K562 (cell line): ENCODE measurements around the gene ANKRD33. TPM values are rescaled to one million over a fixed set of nuclear protein-coding genes. Genes with fewer than 3 reads are reported as not detected.

ENCODE experiments used
- AFF1 ChIP-seq, 2 experiments: fragments of 450-650 bp; IDR thresholded peaks; 2 replicates each; pipeline ENCODE4 v1.6.1; 2018; ENCODE audit warnings: mild to moderate bottlenecking in 2 of 2, low read depth in 1 of 2; ENCODE audit not compliant: partially characterized antibody in 2 of 2
- CCNT2 ChIP-seq: IDR thresholded peaks from 2 replicates; pipeline ENCODE4 v1.6.1; 2011; ENCODE audit warnings: borderline replicate concordance, low read depth, mild to moderate bottlenecking, moderate library complexity, mixed read lengths, low read length; ENCODE audit not compliant: insufficient read length; ENCODE audit errors: extremely low read depth
- DACH1 ChIP-seq: fragments of 450-650 bp; IDR thresholded peaks from 2 replicates; pipeline ENCODE4 v1.6.1; 2018; ENCODE audit not compliant: partially characterized antibody
- ETV1 ChIP-seq: fragments of 450-650 bp; conservative IDR thresholded peaks from 2 replicates; pipeline ENCODE4 v1.6.1; 2016; ENCODE audit warnings: missing genetic modification characterization, control low read depth, low read depth, missing compliant biosample characterization
- LCOR ChIP-seq: sonication (generic); formaldehyde crosslinking; IDR thresholded peaks from 2 replicates; pipeline ENCODE4 v1.8.0; 2022; ENCODE audit warnings: mild to moderate bottlenecking, missing genetic modification reagents
- MAFG ChIP-seq: fragments of 450-650 bp; conservative IDR thresholded peaks from 2 replicates; pipeline ENCODE4 v1.6.1; 2016; ENCODE audit warnings: missing genetic modification characterization, missing compliant biosample characterization
- MAFK ChIP-seq: IDR thresholded peaks from 2 replicates; pipeline ENCODE4 v1.6.1; 2011; ENCODE audit warnings: low read length, improper control_type of control experiment
- MITF ChIP-seq: IDR thresholded peaks from 2 replicates; pipeline ENCODE4 v1.6.1; 2014; ENCODE audit warnings: antibody characterized with exemption
- MYC ChIP-seq, 2 experiments: fragments of 250-450 bp in 1 of 2; sonication (Bioruptor Pico) in 1 of 2; IDR thresholded peaks; 2 replicates each; pipeline versions ENCODE4 v1.5.1 to v1.6.1; 2012 to 2021; ENCODE audit warnings: low read depth in 2 of 2, borderline replicate concordance in 1 of 2, improper control_type of control experiment in 1 of 2, low read length in 1 of 2, mild to moderate bottlenecking in 1 of 2, moderate library complexity in 1 of 2
- NCOA2 ChIP-seq, 2 experiments: fragments of 450-650 bp; IDR thresholded peaks; 2 replicates each; pipeline ENCODE4 v1.6.1; 2018; ENCODE audit warnings: mild to moderate bottlenecking in 2 of 2, moderate library complexity in 1 of 2; ENCODE audit not compliant: partially characterized antibody in 2 of 2
- NFYB ChIP-seq: IDR thresholded peaks from 2 replicates; pipeline ENCODE4 v1.6.1; 2011; ENCODE audit warnings: mild to moderate bottlenecking, moderate library complexity; ENCODE audit not compliant: insufficient read length; ENCODE audit errors: extremely low read depth
- PBX2 ChIP-seq, 2 experiments: IDR thresholded peaks in 1 of 2; conservative IDR thresholded peaks in 1 of 2; 2 replicates each; pipeline ENCODE4 v1.6.1; 2016; ENCODE audit warnings: low read depth in 2 of 2, mild to moderate bottlenecking in 1 of 2, missing compliant biosample characterization in 1 of 2, missing genetic modification characterization in 1 of 2, moderate library complexity in 1 of 2
- TAF9B ChIP-seq: fragments of 450-650 bp; IDR thresholded peaks from 2 replicates; pipeline ENCODE4 v1.6.1; 2018; ENCODE audit warnings: mild to moderate bottlenecking; ENCODE audit not compliant: partially characterized antibody
- TFAP4 ChIP-seq: sonication (generic); formaldehyde crosslinking; IDR thresholded peaks from 2 replicates; pipeline ENCODE4 v1.8.0; 2022; ENCODE audit warnings: missing genetic modification reagents, mild to moderate bottlenecking, moderate library complexity, borderline replicate concordance
- ZNF354B ChIP-seq: fragments of 250-450 bp; sonication (Bioruptor Pico); IDR thresholded peaks from 2 replicates; pipeline ENCODE4 v1.4.0; 2020
- polyA plus RNA-seq, 8 experiments: library from polyadenylated mRNA; depleted of rRNA in 4 of 8; stranded (reverse) in 5 of 8; unstranded in 3 of 8; fragments of >200 nt; fragmentation: Nextera tagmentation in 2 of 8; fragmentation: Illumina TruSeq in 1 of 8; extraction: Ambion mirVana in 2 of 8; extraction: Trizol in 1 of 8; gene quantifications; 2 replicates each; pipeline versions ENCODE4 v1.2.1 to v1.2.3, GENCODE V29; 2011 to 2014; ENCODE audit warnings: inconsistent platforms in 1 of 8, missing spikeins in 1 of 8
- total RNA-seq, 7 experiments: library from RNA; depleted of rRNA in 6 of 7; stranded (reverse); fragments of >200 nt in 6 of 7; fragmentation: Illumina TruSeq in 2 of 7; extraction: Trizol in 2 of 7; gene quantifications; 2 replicates each; pipeline versions ENCODE4 v1.2.1 to v1.2.3, GENCODE V29; 2011 to 2021; ENCODE audit warnings: low replicate concordance in 1 of 7

The ANKRD33 gene
- total and polyA plus RNA-seq, 9 of the 15 experiments (the other 6 are each of a cell fraction or from before 2014, with no cell fraction given) = 0.04 to 0.11 (median 0.07) TPM; not detected in 4

- peak; percentile 64 for TF ChIP-seq ETV1
- no peak for TF ChIP-seq PBX2 (CRISPR knock-in tag; IDR thresholded peaks at IDR 0.05; ENCODE audit: low read depth)
- peak; percentile 57 for TF ChIP-seq PBX2 (tag; conservative IDR thresholded peaks at IDR 0.05; ENCODE audit: low read depth)
- no peak for TF ChIP-seq ZNF354B (CRISPR knock-in tag)
- TF ChIP-seq CCNT2 = no peak
- TF ChIP-seq MITF = 0 out of 2 replicates have a peak, but pooled peaks have one; percentile 15
- TF ChIP-seq TFAP4 (CRISPR knock-in tag) = peak; percentile 97
- TF ChIP-seq LCOR (CRISPR knock-in tag) = peak; percentile 73; the same call in 1 of the 2 replicates
- peak; percentile 48 for TF ChIP-seq NFYB
- TF ChIP-seq MAFG = no peak
- TF ChIP-seq TAF9B = peak; percentile 94
- TF ChIP-seq NCOA2 (IDR thresholded peaks at IDR 0.05; ENCODE audit: partially characterized antibody in 2 of 2) = no peak
- peak; percentile 54; the same call in 1 of the 2 replicates for TF ChIP-seq MYC (IDR thresholded peaks at IDR 0.05; ENCODE audit: low read depth, low read length)
- no peak for TF ChIP-seq MYC (CRISPR knock-in tag; IDR thresholded peaks at IDR 0.05; ENCODE audit: borderline replicate concordance, low read depth)
- TF ChIP-seq DACH1 = peak; percentile 82
- TF ChIP-seq AFF1 (IDR thresholded peaks at IDR 0.05; ENCODE audit: low read depth in 1 of 2, partially characterized antibody in 2 of 2) = peak in 1 of 2 experiments; percentile 54
- TF ChIP-seq MAFK = peak; percentile 54; the same call in 1 of the 2 replicates
These were observed 17.8 kb downstream of the ANKRD33 start (continued) for GRCh38 chr12:51905471-51906429.
